NCI-H1694 treated with DMSO at 0.1 percent for 48 hours (cell line): ENCODE results near the gene ZNF662.

Experiments
- DNase-seq: peaks from one replicate; lab custom pipeline; 2025; lab: John Stamatoyannopoulos, UW

The ZNF662 gene

DNA sequence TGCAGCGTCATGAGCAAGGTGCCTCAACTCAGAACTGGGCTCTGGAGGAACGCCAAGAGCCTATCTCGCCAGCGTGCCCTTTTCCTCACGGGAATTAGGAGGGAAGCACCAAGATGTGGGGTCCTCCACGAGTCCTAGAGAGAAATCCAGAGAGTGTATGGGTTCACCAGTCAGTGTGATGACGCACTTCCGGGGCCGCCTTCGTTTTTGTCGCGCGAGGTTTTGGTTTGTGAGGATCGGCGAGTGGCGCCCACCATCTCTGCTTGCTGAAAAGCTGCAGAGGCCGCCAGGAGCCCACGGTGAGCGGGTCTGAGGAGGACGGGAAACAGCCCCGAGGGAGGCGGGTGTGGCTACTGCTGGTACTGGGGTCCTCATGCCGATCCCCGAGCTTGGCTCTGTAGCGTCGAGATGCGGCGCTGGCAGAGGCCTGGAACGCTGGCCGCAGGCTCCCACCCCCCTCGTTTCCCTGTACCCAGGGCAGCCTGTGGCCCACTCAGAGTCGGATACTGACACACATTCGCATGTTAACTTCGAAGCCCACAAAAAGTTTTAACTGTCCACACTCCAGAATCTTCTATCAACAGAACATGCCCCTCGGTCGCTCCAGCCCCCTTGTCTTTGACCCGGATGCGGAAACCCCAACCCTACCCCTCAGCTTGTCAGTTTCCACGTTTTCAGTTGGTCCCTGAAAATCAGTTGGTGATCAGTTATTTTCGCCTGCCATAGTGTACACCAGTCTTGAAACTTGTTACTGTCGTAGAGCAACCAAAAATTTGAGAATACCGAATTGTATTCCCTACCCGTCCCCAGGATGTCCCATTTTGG lies 30.4 kb downstream of the ZNF662 start:
- DNase-seq, result no peak

DNA sequence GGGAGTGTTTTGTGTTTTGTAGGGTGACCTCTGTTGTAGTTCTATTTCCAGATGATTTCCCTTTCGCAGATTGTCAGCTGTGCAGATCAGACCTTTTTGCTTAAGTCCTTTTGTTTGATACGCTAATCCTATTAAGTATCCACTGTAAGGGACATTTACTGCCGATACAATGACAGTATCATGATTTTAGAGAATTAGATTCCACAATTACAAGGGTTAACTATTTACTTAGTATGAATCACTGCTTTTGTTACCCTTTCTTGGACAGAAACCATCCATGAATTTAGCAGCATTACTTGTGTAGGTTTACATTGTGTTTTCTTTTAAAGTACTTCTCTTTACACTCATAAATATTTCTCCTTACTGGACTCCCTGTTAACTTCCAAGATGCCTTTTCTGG lies 31.4 kb downstream of the ZNF662 start:
- no peak for DNase-seq

DNA sequence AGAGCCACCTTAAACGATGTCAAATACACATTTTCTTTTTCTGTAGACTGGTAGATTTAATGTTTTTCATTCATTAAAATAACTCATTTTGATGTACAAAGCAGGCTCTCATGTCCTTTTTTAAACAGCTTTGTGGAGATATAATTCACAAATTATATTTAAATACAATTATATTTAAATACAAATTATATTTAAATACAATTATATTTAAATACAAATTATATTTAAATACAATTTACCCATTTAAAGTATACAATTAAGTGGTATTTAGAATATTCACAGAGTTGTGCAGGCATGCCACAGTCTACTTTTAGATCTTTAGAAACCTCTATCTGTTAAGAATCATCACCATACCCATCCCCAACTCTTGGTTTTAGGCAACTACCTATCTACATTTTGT lies 36.8 kb downstream of the ZNF662 start:
- DNase-seq, result no peak

DNA sequence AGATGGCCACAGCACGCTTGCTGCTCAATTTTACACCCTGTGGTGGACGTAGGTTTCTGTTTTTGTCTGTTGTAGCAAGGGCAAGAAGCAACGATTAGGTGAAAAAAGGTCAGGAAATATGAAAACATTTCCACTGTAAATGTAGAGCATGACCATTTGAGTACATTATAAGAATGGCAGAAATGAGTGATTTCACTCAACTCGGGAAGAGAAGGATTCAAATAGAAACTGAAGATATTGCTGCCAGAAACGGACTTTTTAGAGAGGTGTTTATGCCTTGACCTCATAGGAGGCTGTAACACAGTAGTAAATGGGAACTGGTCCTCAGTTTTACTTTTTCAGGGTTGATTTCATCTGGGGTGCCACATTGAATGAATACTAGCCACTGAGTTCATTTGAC lies 40.1 kb downstream of the ZNF662 start:
- no peak for DNase-seq

DNA sequence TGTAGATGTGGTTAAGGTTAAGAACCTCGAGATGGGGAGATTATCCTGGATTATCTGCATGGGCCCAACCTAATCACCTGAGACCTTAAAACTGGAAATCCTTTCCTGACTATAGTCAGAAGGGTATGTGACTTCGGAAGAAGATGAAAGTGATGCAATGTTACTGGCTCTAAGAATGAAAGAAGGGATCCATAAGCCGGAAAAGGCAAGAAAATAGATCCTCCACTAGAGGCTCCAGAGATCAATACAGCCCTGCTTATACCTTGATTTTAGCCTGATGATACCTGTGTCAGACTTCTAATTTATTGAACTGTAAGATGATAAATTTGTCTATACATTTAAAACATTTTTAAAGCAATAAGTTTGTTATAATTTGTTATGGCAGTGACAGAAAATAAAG lies 51.6 kb downstream of the ZNF662 start:
- DNase-seq, result no peak

DNA sequence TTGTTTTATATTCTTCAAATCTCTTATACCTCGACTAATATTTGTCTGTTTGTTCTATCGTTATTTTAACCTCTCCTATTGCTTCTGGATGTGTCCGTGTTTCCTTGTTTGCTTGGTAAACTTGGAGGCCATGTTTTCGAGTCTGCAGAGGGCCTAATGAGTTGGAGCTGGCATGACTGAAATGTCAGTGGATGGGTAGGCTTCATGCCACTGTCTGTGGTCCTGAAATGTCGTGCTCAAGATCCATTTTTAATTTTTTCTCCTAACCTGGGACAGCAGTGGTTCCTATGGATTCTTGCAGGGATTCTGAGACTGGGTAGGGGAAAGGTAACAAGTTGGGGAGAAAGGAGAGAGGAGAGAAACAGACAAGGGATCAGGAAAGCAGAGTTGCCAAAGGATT lies 54.3 kb downstream of the ZNF662 start:
- DNase-seq, result no peak

DNA sequence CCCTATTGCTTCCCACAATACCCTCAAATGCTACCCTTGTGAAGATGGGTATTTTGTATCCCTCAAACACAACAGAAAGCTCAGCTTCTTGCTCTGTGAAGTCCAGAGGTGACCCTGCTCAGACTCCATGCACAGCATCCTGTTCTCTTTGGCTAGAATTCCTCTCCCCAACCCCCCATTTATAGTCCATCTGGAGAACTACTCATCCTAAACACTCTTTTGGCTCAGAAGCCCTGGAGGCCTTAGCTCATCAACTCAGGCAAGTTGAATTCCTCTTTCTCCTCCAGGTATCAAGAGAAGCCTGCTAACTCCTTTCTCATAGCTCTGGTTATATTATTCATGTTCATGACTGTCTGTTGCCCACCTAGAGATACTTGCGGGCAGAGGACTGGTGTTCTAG lies 54.8 kb downstream of the ZNF662 start:
- DNase-seq, result no peak

DNA sequence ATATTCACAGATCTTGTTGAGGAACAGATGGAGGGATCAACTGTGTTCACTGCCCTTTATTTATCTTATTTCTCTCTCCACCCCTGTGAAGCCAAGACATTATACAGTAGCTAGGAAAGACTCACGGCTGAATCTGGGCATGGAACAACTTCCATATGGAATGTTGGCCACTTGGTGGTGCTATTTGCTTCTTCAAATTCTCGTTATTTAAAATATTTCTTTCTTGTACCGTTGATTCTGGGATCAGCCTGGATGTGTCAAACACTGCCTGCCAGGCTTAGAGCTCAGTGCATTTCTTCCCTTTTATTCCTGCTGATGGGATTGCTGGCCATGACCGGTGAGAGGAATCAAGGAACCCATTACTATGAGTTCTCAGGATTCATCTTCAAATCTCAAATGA lies 55.7 kb downstream of the ZNF662 start:
- DNase-seq, result peak; percentile 46

DNA sequence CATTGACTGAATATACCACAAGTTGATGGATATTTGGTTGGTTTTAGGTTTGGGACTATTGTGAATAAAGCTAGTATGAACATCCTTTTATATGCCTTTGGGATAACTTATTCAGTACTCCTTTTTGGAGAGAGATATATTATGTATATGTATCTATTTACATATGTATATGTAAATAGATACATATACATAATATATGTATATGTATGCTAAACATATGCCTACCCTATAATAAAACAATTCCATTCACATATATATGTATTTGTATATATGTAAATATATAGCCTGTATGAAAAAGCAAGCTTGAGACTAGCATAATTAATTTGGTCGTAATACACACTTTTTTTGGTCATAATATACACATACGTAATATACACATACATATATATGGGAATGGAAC lies 57.3 kb downstream of the ZNF662 start:
- DNase-seq, result no peak

DNA sequence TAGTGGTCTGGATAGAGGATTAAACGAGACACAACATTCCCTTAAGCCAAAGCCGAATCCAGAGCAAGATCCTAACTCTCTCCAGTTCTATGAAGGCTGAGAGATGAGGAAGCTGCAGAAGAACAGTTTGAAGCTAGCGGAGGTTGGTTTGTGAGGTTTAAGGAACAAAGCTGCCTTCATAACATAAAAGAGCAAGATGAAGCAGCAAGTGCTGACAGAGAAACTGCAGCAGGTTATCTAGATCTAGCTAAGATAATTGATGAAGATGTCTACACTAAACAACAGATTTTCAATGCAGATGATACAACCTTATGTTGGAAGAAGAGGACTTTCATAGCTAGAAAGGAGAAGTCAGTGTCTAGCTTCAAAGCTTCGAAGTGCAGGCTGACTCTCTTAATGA lies 58.3 kb downstream of the ZNF662 start:
- DNase-seq, result no peak
